ENCODE data around the gene PARP15.
"Not testable (repeated sequence)": the region's sequence is repeated elsewhere in the genome, so short reads cannot be mapped to it uniquely, and the experiment has no call there.

The PARP15 gene

GRCh38 chr3:122577409-122578031, at the start of gene PARP15:
Gene PARP15 (plus strand): TSS chr3:122577650. CDS start chr3:122577668, 18 bp downstream.
- DNase-seq (ENCODE audit: low spot score), result no peak

GRCh38 chr3:122530164-122530563, 47.3 kb upstream of the PARP15 start:
- DNase-seq (ENCODE audit: low spot score), result no peak

GRCh38 chr3:122533480-122533879, 44.0 kb upstream of the PARP15 start:
- no peak for DNase-seq (ENCODE audit: low spot score)

GRCh38 chr3:122533931-122534334, 43.5 kb upstream of the PARP15 start:
- no peak for DNase-seq (ENCODE audit: low spot score)

- DNase-seq (ENCODE audit: low spot score), result no peak
These were observed 41.4 kb upstream of the PARP15 start for GRCh38 chr3:122535964-122536631.

- no peak for DNase-seq (ENCODE audit: low spot score)
These were observed 40.8 kb upstream of the PARP15 start for GRCh38 chr3:122536632-122537001.

- no peak for DNase-seq (ENCODE audit: low spot score)
These were observed 38.4 kb upstream of the PARP15 start for GRCh38 chr3:122538956-122539490.

- DNase-seq (ENCODE audit: low spot score), result no peak
These were observed 31.3 kb upstream of the PARP15 start for GRCh38 chr3:122546151-122546550.

- no peak for DNase-seq (ENCODE audit: low spot score)
These were observed 29.4 kb upstream of the PARP15 start for GRCh38 chr3:122548076-122548475.

- no peak for DNase-seq (ENCODE audit: low spot score)
These were observed 28.8 kb upstream of the PARP15 start for GRCh38 chr3:122548619-122549018.

- no peak for DNase-seq (ENCODE audit: low spot score)
These were observed 24.3 kb upstream of the PARP15 start for GRCh38 chr3:122553171-122553570.

GRCh38 chr3:122555275-122556071, 22.0 kb upstream of the PARP15 start:
- no peak for DNase-seq (ENCODE audit: low spot score)

- DNase-seq (ENCODE audit: low spot score), result no peak
These were observed 20.1 kb upstream of the PARP15 start for GRCh38 chr3:122557356-122557755.

- no peak for DNase-seq (ENCODE audit: low spot score)
These were observed 18.8 kb upstream of the PARP15 start for GRCh38 chr3:122558605-122559004.

- no peak for DNase-seq (ENCODE audit: low spot score)
These were observed 17.5 kb upstream of the PARP15 start for GRCh38 chr3:122559906-122560305.

GRCh38 chr3:122560680-122561079, 16.8 kb upstream of the PARP15 start:
- peak; percentile 61 for DNase-seq (ENCODE audit: low spot score)

- no peak for DNase-seq (ENCODE audit: low spot score)
These were observed 14.3 kb upstream of the PARP15 start for GRCh38 chr3:122562923-122563716.

GRCh38 chr3:122563717-122564025, 13.8 kb upstream of the PARP15 start:
- peak; percentile 20 for DNase-seq (ENCODE audit: low spot score)

GRCh38 chr3:122564155-122564912, 13.1 kb upstream of the PARP15 start, which contains the start of the genes DTX3L and PARP9:
Gene DTX3L (plus strand): TSS chr3:122564338. CDS start chr3:122564427, 89 bp downstream.
Gene PARP9 (minus strand): TSS chr3:122564300. CDS start chr3:122559620, 4,680 bp downstream.
- DNase-seq (ENCODE audit: low spot score), result peak; percentile 84

- not testable (repeated sequence) for DNase-seq (ENCODE audit: low spot score)
These were observed 9.3 kb upstream of the PARP15 start for GRCh38 chr3:122568131-122568530.

- DNase-seq (ENCODE audit: low spot score), result no peak
These were observed 8.7 kb upstream of the PARP15 start for GRCh38 chr3:122568755-122569154.

All from HuH-7.5 (cell line).